GM12872 (cell line): ENCODE data around the gene GLRA2.

ENCODE experiments used
- CTCF ChIP-seq: IDR thresholded peaks from 3 replicates; pipeline ENCODE4 v1.5.1; 2011; ENCODE audit warnings: low read depth, mild to moderate bottlenecking, low read length, moderate library complexity; ENCODE audit not compliant: insufficient read depth

GLRA2 gene

GRCh38 chrX:14630733-14631132, 101.4 kb downstream of the GLRA2 start:
- TF ChIP-seq CTCF = 0 out of 3 replicates have a peak, but pooled peaks have one; percentile 6

GRCh38 chrX:14641681-14642655, 112.6 kb downstream of the GLRA2 start:
- TF ChIP-seq CTCF = no peak

GRCh38 chrX:14660970-14661369, 131.6 kb downstream of the GLRA2 start:
- TF ChIP-seq CTCF = no peak

GRCh38 chrX:14670819-14671218, 141.5 kb downstream of the GLRA2 start:
- no peak for TF ChIP-seq CTCF

GRCh38 chrX:14672611-14673172, 143.4 kb downstream of the GLRA2 start:
- TF ChIP-seq CTCF = no peak

- no peak for TF ChIP-seq CTCF
Observed at GRCh38 chrX:14673236-14673635, 143.9 kb downstream of the GLRA2 start.

- TF ChIP-seq CTCF = no peak
Observed at GRCh38 chrX:14673764-14674163, 144.4 kb downstream of the GLRA2 start.
